GM21825 (cell line): ENCODE measurements around the gene SERPINA9.
"Not testable (repeated sequence)": the region's sequence is repeated elsewhere in the genome, so short reads cannot be mapped to it uniquely, and the experiment has no call there.

Experiments used
- ATAC-seq: cut with Tn5 transposase; IDR thresholded peaks from one replicate; pipeline ENCODE4 v1.9.1; 2021; ENCODE audit warnings: mild to moderate bottlenecking, moderate library complexity; ENCODE audit not compliant: unreplicated experiment

Gene SERPINA9

GRCh38 chr14:94476023-94476422 lies at the start of gene SERPINA9:
SERPINA9 (minus strand) TSS chr14:94476197; CDS start chr14:94469840, 6,357 bp downstream.
- no peak for ATAC-seq

- ATAC-seq = no peak
Measured at GRCh38 chr14:94524093-94524492, 48.1 kb upstream of the SERPINA9 start.

GRCh38 chr14:94523265-94523664 lies 47.3 kb upstream of the SERPINA9 start:
- no peak for ATAC-seq

- no peak for ATAC-seq
Measured at GRCh38 chr14:94522115-94522724, 46.2 kb upstream of the SERPINA9 start.

- no peak for ATAC-seq
Measured at GRCh38 chr14:94521375-94522114, 45.5 kb upstream of the SERPINA9 start.

GRCh38 chr14:94517641-94518257 lies 41.8 kb upstream of the SERPINA9 start:
- ATAC-seq = no peak

- ATAC-seq = no peak
Measured at GRCh38 chr14:94517248-94517640, 41.2 kb upstream of the SERPINA9 start.

- no peak for ATAC-seq
Measured at GRCh38 chr14:94515856-94516255, 39.9 kb upstream of the SERPINA9 start.

- ATAC-seq = no peak
Measured at GRCh38 chr14:94515426-94515825, 39.4 kb upstream of the SERPINA9 start.

- no peak for ATAC-seq
Measured at GRCh38 chr14:94514351-94514750, 38.4 kb upstream of the SERPINA9 start.

- ATAC-seq = not testable (repeated sequence)
Measured at GRCh38 chr14:94510481-94510880, 34.5 kb upstream of the SERPINA9 start.

- ATAC-seq = no peak
Measured at GRCh38 chr14:94509356-94509755, 33.4 kb upstream of the SERPINA9 start, which contains the start of gene SERPINA12. SERPINA12 (minus strand) TSS chr14:94509469; CDS start chr14:94498397, 11,072 bp downstream.

GRCh38 chr14:94505641-94506040 lies 29.6 kb upstream of the SERPINA9 start:
- ATAC-seq = no peak

GRCh38 chr14:94505206-94505605 lies 29.2 kb upstream of the SERPINA9 start:
- no peak for ATAC-seq

GRCh38 chr14:94501588-94502516 lies 25.9 kb upstream of the SERPINA9 start:
- ATAC-seq = no peak

GRCh38 chr14:94500264-94500663 lies 24.3 kb upstream of the SERPINA9 start:
- no peak for ATAC-seq

- ATAC-seq = no peak
Measured at GRCh38 chr14:94499673-94500072, 23.7 kb upstream of the SERPINA9 start.

GRCh38 chr14:94498215-94498614 lies 22.2 kb upstream of the SERPINA9 start:
- ATAC-seq = no peak

- ATAC-seq = no peak
Measured at GRCh38 chr14:94494085-94494484, 18.1 kb upstream of the SERPINA9 start.

GRCh38 chr14:94491511-94491910 lies 15.5 kb upstream of the SERPINA9 start:
- ATAC-seq = no peak

- no peak for ATAC-seq
Measured at GRCh38 chr14:94489336-94489735, 13.3 kb upstream of the SERPINA9 start.
